NCI-H2227 treated with DMSO at 0.1 percent for 48 hours (cell line): ENCODE data around the gene FARSB.
"Not testable (repeated sequence)": the region's sequence is repeated elsewhere in the genome, so short reads cannot be mapped to it uniquely, and the experiment has no call there.

ENCODE experiments used
- DNase-seq: peaks from one replicate; lab custom pipeline; 2025; lab: John Stamatoyannopoulos, UW

Gene FARSB

DNA sequence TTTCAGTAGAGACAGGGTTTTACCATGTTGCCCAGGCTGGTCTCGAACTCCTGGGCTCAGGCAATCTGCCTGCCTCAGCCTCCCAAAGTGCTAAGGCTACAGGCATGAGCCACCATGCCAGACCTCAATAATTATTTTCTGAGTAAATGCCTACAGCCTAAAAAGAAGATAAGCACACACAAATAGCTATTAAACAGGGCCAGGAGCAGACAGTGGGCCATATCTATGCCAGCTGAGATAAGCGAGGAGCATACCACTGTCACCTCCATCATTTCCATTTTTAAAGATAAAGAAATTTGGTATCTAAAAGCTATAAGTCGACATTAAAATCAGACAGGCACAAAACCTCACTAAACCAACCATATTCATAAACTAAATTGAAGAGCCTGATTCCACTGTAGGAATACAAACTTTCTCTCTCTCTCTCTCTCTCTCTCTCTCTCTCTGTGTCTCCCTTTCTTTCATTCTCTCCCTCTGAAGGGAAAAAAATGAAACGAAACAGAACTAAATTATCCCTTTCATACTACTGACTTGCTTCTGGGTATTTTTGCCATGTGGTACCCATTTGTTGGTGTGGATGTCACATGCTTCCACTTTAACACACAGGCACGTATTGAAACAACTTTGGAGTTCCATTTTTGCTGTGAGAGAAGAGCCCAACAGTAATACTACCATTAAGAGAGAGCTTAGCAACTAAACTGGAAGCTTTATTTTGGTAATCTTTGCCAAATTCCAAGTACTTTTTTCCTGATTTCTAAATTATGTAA, 51.0 kb downstream of the FARSB start:
- no peak for DNase-seq

DNA sequence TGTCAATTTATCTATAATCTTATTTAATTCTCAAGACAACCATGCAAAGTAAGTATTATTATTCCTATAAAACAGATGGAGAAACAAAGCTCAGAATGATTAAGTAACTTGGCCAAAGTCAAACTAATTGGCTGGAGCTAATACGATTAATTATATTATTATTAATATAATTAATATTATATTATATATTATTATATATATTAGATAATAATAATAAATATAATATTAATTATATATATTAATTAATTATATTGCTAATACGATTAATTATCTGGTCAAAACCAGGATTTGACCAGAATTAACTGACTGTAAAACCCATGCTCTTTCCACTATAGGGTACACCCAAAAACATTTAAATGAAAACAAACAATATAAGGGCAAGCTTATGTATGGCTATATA, 52.4 kb downstream of the FARSB start:
- no peak for DNase-seq

DNA sequence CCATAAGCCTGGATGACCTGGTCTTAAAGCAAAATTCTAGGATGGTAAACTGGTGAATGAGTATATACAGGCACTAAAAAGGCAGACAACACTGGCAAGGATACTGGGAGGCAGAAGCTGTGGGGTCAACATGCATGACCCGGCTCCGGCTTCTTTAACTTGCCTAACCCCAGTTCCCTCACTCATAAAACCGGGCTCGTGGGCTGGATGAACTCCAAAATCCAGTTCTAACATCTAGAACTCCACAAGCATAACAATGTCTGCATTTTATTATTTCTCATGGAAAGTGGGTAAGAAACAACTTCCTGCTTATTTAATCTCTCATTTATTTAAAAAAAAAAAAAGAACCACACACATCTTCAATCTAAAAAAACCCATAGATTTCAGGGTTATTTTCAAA, 57.3 kb downstream of the FARSB start:
- DNase-seq, result no peak

DNA sequence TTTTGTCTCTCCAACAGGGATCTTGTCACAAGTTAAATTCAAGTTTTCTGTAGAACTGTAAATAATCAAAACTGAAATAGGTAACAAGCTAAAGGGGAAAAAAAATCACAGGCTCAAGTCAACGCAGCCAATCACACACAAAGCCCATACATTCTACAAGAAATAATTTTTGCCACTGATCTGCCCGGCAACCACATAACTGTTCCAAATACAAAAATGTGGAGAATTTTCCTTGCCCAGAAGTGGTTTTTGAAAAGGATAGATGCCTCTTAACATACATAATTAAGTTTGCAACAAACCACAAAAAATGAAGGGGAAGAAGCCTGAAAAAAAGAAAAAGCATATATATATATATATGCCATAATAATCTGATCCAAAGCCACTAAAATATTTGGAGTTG, 60.3 kb downstream of the FARSB start:
- DNase-seq, result no peak

DNA sequence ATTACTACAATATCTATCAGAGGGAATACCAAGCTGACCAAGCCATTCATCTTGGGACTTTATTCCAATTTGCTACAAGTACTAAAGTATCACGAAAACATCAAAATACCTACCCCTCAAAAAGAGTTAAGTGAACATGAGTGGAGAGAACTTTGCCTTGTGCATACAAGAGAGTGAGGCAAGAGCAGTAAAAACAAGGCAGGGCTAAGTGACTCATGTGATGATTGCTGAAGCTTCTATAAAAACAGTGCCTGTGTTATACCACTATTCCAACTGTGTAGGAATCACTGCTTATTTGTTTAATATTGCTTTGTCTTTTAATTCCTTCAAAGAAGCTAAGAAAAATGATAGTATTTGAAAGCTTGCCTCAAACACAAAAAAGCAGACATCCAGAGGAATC, 61.2 kb downstream of the FARSB start:
- no peak for DNase-seq

DNA sequence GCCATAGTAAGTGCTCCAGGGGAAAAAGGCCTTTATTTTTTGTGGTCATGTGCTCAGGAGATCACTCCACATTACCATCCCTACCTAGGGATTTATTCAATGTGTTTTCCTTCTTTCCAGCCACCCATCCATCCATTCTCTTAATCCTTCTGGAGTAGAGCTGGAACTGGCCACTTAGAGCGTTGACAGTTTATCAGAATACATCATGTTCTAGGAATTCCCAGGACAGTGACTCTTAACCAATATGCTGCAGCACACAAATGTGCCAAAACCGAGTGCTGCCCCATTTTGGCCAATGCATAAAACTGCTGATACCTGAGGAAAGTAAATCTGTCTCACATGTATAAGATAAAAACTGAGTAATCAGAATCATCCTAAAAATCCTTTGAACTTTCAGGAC, 63.7 kb downstream of the FARSB start:
- no peak for DNase-seq

DNA sequence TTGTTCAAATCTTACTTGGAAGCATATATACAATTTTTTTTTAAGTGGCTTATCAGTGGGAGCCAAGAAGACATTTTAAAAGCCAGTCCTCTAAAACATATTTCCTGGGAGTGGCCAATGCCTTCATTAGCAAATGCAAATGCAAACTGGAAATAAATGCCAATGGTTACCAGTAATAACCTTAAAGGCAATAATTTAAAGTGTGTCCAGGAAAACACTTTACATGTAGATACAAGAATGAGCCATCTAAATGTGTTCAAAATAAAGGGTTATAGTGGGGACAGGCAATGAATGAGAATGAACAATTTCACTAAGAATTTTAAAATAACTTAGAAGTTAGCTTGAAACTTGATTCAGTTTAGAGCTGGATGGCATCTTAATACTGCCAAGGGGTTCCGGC, 64.2 kb downstream of the FARSB start:
- no peak for DNase-seq

DNA sequence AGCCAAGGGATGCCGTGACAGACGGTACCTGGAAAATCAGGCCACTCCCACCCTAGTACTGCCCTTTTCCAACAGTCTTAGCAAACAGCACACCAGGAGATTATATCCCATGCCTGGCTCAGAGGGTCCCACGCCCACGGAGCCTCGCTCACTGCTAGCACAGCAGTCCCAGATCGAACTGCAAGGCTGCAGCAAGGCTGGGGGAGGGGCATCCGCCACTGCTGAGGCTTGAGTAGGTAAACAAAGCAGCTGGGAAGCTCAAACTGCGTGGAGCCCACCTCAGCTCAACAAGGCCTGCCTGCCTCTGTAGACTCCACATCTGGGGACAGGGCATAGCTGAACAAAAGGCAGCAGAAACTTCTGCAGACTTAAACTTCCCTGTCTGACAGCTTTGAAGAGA, 71.3 kb downstream of the FARSB start:
- DNase-seq, result not testable (repeated sequence)

DNA sequence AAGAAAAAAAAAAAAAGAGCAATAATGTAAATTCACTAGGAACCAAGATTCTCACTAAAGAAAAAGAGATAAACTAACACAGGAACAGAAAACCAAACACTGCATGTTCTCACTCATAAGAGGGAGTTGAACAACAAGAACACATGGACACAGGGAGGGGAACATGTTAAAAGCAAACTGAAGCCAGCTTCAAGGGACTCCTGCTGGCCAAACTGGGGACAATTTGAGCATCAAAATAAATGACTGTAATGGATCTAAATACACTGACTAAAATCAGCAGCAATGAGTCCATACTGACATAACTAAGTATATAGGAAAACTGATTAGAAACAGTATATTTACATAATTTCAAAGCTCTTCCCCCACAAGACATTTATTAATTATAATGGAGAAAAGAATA, 73.0 kb downstream of the FARSB start:
- no peak for DNase-seq

DNA sequence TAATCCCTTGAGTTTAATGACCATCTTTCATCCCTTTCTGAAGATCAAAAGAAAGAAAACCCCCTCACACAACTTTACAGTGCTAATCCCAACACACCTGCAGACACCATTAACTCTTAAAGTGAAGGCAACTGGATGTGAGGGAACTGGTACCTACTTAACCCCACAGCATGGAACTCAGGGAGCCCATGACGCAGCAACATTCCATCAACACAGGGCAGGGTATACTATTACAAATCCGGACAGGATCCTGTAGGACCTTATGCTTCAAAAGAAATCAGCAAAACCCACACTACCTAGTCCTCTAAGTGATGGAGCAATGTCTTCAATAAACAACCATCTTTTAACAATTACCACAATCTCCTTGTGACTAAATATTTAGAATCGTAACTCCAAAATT, 78.6 kb downstream of the FARSB start:
- DNase-seq, result no peak

DNA sequence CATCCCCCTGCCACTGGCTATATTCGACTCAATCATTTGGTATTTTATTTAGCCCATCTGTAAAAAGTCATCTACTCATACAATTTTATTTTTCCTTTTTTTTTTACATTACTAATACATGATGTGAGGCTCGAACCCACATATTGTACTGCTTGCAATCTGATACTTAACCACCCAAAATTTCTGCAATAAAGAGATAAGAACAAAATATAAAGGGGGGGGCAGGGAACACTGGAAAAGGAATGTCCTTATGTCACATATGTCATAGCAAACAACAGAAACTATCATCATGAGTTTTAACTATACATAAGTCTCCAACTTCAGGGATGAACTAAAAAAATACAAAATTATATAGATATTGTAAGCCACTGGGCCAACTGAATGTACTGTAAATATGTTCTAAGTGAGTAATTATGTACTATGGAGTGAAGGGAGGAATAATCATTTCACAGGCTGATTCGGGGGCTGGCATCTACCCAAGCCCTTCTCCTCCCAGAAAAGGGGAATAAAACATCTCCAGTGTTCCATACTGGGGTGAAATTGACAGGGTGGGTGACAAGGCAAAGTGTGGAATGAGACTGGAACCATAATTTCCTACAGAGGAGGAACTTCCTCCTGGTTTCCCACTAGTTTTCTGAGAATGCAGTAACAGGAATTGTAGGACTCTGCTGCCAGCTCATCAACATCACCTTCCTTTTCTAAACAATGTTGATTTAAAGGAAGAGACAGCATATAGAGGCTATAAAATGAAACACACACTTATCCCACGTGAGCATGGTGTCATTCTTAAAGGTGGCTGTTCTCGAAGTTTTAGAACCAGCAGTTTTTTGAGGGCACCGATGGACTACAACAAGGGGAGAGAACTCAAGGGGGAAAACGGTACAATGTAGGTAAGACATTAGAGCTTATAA, 79.5 kb downstream of the FARSB start:
- DNase-seq, result no peak

DNA sequence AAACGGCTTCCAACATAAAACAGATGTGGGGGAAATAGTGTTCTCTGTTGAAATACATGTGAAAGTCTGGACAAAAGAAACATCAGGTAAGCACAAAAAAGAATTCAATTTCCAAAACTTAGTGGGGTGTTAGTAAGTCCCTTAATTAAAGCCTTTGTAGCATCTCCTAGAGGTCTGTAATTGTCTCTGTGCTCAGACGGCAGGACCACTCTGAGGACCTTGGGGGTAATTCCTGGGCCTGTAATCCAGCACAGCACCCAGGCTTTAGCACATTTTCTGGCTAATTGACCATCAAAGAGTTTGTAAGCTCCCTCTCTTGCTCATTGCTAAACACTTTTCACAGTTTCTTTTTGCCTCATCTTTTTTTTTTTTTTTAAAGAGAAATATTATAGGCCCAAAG, 80.3 kb downstream of the FARSB start:
- DNase-seq, result peak; percentile 16

DNA sequence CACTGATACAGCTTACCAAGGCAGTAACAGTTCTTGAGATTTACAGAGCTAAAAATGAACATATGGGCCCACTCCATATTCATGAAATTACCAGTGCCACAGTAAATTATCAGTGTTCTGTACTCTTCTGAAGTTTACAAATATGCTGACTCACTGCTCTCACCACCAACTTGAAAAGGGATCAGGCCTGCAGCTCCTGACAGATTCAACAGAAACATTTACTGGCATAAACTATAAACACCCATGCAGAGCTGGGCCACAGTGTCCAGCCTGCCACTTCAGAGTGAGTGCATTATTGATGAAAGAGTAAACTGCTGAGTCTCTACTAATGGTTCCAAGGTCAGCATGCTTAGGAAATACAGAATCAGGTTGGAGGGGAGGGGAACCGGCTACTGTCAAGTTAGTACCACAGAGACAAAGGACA, 83.1 kb downstream of the FARSB start:
- DNase-seq, result peak; percentile 37

DNA sequence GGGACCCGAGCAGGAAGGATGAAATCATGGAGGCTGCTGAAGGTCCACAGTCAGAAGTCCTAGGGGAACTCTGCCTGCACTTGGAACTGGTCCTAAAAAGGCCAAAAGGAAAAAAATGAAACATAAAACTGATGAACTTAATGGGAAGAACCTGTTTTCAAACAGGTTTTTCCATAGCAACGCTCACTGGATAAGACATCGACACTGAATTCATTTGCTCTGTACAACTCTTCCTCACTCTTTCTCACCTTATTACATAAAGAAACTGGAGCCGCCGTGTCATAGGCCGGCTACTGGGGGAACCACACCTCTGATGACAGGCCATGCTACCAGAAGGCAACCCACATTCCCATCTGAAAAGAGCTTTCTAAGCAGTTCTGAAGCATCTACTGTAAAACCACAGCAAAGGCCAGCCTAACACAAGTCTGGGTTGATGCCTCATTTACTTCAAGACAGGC, 83.6 kb downstream of the FARSB start:
- DNase-seq, result no peak

DNA sequence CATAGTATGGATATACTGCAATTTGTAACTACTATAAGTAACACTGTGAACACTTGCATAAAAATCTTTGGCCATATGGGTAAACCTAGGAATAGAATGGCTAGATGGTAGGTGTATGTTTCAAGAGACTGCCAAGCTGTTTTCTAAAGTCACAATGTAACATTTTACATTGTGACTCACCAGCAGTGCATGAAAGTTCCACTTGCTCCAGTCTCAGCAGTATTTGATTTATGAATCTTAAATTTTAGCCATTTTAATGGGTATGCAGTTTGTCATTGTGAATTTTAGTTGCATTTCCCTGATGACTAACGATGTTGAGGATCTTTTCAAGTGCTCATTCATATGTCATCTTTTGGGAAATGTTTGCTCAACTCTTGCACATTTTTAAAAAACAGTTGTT, 86.1 kb downstream of the FARSB start:
- no peak for DNase-seq

DNA sequence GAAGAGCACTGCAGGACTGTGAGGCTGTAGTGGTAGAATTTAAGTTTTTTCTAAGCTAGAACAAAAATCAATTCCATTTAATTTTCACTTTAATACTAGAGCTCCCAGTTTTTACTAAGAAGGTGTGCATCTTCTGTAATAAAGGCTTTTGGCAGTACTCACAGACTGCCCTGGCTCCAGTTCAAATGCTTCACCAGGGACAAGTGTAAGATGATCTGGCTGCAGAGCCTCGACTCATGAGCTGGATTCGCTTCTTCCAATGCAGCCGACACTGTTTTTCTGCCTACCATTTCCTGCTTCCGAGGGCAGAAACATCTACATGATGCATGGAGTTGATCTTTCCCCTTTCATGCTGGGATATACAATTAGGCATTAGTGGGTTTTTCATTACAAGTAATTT, 87.0 kb downstream of the FARSB start:
- DNase-seq, result no peak

DNA sequence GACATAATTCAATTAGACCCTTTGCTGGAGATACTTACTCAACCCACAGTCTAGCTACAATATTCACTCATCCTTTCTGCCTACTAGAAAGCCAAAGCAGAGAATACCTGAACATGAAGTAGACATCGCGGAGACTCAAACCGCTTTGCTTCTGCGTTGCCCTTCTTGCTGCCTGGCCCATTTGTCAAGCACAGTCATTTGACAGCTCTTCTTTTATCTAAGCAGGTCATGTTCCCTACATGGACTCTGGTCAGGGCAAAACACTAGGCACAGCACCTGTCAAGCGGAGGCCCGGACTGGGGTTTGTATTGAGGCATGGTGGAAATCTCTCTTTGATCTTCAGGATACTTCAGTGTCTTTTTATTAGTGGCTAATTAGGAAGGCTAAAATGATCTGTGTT, 89.7 kb downstream of the FARSB start:
- DNase-seq, result no peak

DNA sequence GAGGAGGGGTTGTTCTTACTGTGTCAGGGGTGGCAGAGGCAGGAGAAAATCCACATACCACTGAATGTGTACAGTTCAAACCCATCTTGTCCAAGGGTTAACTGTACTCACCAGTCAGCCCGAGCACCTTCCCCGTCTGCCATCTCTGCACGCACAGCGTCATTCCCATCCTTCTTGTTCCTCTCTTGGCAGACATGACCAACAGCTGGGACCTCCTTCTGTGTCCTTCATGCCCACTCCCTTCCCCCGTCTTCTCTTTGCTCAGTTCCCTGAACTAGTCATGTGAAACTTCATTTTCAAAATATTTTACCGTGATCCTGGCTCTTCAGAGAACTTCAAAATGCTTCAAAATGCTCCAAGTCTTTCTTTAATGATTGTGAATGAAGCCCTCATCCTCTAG, 92.0 kb downstream of the FARSB start:
- no peak for DNase-seq

DNA sequence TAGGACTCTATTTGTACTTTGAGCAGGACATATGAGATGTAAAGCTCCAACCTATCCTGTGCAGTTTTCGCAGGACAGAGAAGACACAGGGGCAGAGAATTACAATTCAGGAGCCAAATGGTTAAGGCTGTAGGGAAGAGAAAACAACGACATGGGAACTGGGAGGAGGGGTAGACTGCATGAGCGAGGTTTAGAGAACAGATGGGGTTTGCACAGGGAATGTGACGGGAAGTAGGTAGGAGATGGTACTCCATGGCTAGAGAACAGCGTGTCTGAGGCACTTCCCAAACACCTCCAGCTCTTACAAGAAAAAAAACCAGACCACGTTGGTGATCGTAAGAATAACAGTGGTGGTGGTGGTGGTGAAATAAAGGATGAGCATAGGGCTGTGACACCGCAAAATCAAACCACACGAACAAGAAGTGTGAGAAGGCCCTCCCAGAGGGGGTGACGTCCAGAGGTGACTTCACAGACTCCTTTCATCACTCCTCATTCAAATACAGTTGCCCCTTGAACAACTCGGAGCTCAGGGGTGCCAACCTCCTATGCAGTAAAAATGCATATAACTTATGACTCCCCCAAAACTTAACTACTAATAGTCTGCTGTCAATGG, 92.7 kb downstream of the FARSB start:
- no peak for DNase-seq

DNA sequence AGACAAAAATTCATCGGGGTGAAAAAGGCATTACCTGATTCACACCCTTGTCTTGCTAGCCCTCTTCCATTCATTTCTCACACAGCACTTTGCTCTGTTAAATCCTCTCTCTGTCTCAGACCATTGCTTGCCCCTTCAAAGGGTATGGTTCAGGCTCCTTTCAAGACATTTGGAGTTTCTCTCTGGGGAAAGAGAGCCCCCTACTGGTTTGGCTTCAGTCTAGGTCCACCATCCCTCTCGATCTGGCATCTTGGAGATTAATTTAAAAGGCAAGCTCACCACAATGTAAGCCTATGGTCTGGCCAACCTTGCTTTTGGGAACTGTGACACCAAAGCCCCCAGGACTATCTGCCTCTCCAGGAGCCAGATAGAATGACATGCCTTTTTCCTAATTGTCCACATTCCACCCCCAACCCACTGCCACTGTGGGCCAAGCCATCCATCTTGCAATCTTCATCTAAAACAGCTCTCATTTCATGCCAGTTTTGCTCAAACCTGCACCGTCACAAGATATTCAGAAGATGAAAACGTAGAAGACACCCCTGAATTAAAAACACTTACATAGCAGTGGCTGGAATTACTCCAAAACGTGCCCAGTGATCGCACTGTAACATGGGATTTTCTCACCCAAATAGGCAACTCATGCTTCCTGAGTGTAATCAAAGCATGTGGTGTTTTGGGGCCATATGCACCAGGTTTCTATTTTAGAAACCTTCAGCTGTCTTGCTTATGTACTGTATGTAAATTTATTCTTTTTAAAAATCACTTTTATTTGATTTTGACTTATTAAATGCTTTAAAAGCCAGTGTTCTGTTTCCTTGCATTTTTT, 93.9 kb downstream of the FARSB start:
- DNase-seq, result peak; percentile 86

DNA sequence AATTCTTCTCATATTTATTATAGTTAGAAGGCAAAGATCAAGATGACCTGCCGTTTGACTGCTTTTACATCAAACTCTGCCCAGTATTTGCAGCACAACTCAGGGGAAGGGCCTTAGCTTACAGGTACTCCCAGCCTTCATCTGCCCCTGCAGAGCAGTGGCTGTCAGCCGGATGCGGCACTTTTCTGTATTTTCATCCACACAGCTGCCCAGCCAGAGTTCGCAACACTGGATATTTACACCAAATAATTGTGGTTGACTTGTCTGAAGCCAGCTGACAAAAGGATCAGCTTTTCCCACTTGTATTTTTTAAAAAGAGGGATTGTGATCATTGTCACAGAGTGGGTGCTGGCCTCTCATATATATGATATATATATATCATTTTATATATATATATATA, 94.7 kb downstream of the FARSB start:
- DNase-seq, result no peak

DNA sequence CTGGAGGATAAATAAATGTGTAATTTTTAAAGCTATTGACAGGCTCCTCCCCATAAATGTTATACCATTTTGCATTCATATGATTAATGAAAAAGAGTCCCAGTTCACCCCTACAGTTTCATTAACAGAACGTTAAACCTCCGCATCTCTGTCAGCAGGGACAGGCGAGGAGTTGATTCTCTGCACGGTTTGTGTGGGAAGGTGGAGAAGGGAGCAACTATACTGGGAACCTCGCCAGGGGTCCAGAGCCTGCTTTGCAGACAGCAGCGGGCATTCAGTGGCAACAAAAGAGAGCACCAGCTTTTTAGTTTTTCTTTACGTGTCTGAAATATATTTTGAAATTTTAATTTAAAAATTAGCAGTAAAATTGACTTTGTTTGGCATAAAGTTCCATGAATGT, 101.4 kb downstream of the FARSB start:
- DNase-seq, result no peak
